H1 (cell line): ENCODE measurements around the gene INAFM1.

Source experiments
- JUND ChIP-seq: IDR thresholded peaks from 2 replicates; pipeline ENCODE4 v1.6.1; 2011; ENCODE audit warnings: mild to moderate bottlenecking, improper control_type of control experiment, low read length
- RNF2 ChIP-seq: fragments of 200-900, 300-1000 bp; sonication (generic); IDR thresholded peaks from 2 replicates; pipeline ENCODE4 v1.7.1; 2016; ENCODE audit warnings: borderline replicate concordance, low read depth, mild to moderate bottlenecking, antibody characterized with exemption, low read length; ENCODE audit not compliant: poor library complexity, severe bottlenecking; ENCODE audit errors: missing control alignments
- TF ChIP-seq, protein P1 (sequence below), 3 experiments: IDR thresholded peaks; 1 replicate in 2 of 3; 2 replicates in 1 of 3; pipeline versions ENCODE4 v1.5.1 to v1.6.1; 2011; ENCODE audit warnings: low read length in 3 of 3, mild to moderate bottlenecking in 3 of 3, inconsistent platforms in 2 of 3, low read depth in 1 of 3, moderate library complexity in 1 of 3; ENCODE audit not compliant: insufficient read depth in 1 of 3; ENCODE audit errors: control extremely low read depth in 1 of 3

GRCh38 chr19:47241919-47242577, 32.6 kb upstream of the INAFM1 start:
- TF ChIP-seq JUND (no peak), RNF2 (no peak)
- TF ChIP-seq, protein P1, sequence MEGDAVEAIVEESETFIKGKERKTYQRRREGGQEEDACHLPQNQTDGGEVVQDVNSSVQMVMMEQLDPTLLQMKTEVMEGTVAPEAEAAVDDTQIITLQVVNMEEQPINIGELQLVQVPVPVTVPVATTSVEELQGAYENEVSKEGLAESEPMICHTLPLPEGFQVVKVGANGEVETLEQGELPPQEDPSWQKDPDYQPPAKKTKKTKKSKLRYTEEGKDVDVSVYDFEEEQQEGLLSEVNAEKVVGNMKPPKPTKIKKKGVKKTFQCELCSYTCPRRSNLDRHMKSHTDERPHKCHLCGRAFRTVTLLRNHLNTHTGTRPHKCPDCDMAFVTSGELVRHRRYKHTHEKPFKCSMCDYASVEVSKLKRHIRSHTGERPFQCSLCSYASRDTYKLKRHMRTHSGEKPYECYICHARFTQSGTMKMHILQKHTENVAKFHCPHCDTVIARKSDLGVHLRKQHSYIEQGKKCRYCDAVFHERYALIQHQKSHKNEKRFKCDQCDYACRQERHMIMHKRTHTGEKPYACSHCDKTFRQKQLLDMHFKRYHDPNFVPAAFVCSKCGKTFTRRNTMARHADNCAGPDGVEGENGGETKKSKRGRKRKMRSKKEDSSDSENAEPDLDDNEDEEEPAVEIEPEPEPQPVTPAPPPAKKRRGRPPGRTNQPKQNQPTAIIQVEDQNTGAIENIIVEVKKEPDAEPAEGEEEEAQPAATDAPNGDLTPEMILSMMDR (IDR thresholded peaks at IDR 0.05; ENCODE audit: control extremely low read depth in 1 of 3, insufficient read depth in 1 of 3, low read depth in 1 of 3, low read length in 3 of 3) = no peak
